ENCODE results near the gene RSF1.
A peak's percentile ranks its signal among the peaks of the same experiment; 100 is the strongest.
"Not testable (repeated sequence)": the region's sequence is repeated elsewhere in the genome, so short reads cannot be mapped to it uniquely, and the experiment has no call there.

The RSF1 gene

DNA sequence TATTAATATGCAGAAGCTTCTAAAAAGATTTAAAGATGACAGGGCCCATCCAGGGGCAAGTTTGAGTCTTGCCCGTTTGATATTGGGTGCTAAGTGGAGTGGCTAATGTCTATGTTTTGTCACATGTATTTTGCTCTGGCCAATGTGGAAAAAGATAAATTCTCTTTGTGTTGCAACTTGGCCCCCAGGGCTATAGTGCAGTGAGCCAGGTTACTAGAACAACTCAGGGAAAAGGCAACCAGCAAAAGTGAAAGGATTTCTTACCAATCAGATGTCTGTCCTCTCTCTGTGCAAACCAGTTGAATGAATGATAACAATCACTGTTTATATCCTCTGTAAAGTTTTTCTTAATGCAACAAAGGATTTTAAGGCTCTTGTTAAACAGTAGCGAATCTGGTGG, 178.3 kb downstream of the RSF1 start:
- peak; percentile 54 to 65 for DNase-seq
- Histone ChIP-seq H3K4me2 (ENCODE audit: low read length) (no peak overlapping the region), H2BK12ac (ENCODE audit: low read length) (no peak overlapping the region), H3K4ac (ENCODE audit: low read depth, low read length) (no peak overlapping the region), H3K4me3 (ENCODE audit: low read depth, low read length) (no peak overlapping the region), H3K4me1 (ENCODE audit: control insufficient read depth in 1 of 2, insufficient read depth in 2 of 2, low read length in 2 of 2) (peaks cover 0 to 3% of the 10 kb centered on the region in 2 experiments), H3K9ac (ENCODE audit: low read length) (no peak overlapping the region), H3K14ac (ENCODE audit: low read length) (no peak overlapping the region), H3K9me3 (ENCODE audit: insufficient read depth, low read depth, low read length) (no peaks in the 10 kb centered on the region), H3K18ac (ENCODE audit: low read length) (no peak overlapping the region), H2BK120ac (ENCODE audit: insufficient read depth, low read length, poor library complexity) (no peak overlapping the region), H4K12ac (ENCODE audit: low read depth, low read length) (no peak overlapping the region), H3K27ac (ENCODE audit: low read depth, low read length) (no peak overlapping the region), H3K23ac (ENCODE audit: low read length) (no peak overlapping the region), H3K79me1 (ENCODE audit: low read length) (peaks cover 9% of the 10 kb centered on the region), H3K27me3 (ENCODE audit: insufficient read depth, low read length) (no peaks in the 10 kb centered on the region), H3K36me3 (ENCODE audit: control insufficient read depth in 1 of 2, insufficient read depth in 2 of 2, low read length in 2 of 2) (no peaks in the 10 kb centered on the region), H4K91ac (ENCODE audit: low read depth, low read length) (no peak overlapping the region), H2AK5ac (ENCODE audit: low read length) (no peak overlapping the region), H2BK5ac (ENCODE audit: low read depth, low read length, poor library complexity) (no peak overlapping the region), H4K8ac (ENCODE audit: low read depth, low read length) (no peak overlapping the region), H3K79me2 (ENCODE audit: control insufficient read depth, insufficient read depth, low read length, poor library complexity) (peaks cover 2% of the 10 kb centered on the region), H2AFZ (ENCODE audit: insufficient read depth, low read length, poor library complexity) (no peak overlapping the region)
- no CpG with 5 or more reads among the region's 2 CpGs for WGBS (ENCODE audit: extremely low coverage, insufficient coverage, insufficient read length)

DNA sequence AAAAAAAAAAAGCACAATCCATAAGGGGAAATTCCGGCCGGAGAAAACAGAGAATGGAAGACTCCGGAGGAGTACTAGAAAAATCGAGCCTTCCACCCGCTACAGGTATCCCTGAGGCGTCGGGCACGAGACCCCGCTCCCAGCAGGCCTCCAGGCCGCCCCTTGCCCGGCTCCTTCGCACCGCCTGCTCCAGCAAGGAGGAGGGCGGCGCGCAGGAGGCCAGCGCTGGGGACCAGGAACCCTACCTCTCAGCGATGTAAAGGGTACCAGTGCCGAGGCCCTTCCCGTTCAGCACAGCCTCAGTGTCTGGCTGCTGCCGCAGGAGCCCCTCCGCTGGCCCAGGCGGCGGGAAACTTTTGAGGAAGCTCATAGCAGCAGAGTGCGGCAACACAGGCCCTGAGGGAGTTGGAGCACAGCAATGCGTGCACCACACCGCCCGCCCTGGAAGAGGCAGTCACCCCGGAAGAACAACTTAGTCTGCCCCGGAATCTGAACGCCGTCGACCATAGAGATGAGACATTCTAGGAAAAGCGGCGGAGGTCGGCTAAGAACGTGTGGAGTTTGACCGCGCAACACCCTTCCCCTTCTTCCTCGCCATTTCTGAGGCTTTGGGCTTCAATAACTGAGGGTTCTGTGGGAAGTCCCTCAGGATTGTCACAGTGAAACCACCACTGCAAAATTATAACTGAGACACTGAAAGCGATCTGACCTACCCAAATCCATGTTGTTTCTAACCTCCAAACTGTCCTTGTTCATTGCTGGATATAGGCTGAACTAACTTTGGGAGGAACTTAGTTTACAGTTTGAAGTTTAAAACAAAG, 183.0 kb downstream of the RSF1 start, which contains the start of gene CLNS1A:
TSS of gene CLNS1A (minus strand) at position 450 of the 821 bp plus-strand sequence. CDS start at position 370, 80 bp downstream.
- Histone ChIP-seq H2BK12ac (ENCODE audit: low read length) (no peak within 1 kb of the TSS), H3K23ac (ENCODE audit: low read length) (no peak within 1 kb of the TSS), H3K79me1 (ENCODE audit: low read length) (peaks cover 9% of the 10 kb centered on the region), H3K4ac (ENCODE audit: low read depth, low read length) (peak within 1 kb of the TSS; percentile 72), H3K4me2 (ENCODE audit: low read length) (peak within 1 kb of the TSS; percentile 94), H3K18ac (ENCODE audit: low read length) (no peak within 1 kb of the TSS), H3K14ac (ENCODE audit: low read length) (peak within 1 kb of the TSS; percentile 84), H3K27me3 (ENCODE audit: insufficient read depth, low read length) (no peaks in the 10 kb centered on the region), H3K9ac (ENCODE audit: low read length) (peak within 1 kb of the TSS; percentile 97), H3K36me3 (ENCODE audit: control insufficient read depth in 1 of 2, insufficient read depth in 2 of 2, low read length in 2 of 2) (peaks cover 1 to 2% of the 10 kb centered on the region in 2 experiments), H3K4me1 (ENCODE audit: control insufficient read depth in 1 of 2, insufficient read depth in 2 of 2, low read length in 2 of 2) (peaks cover 5 to 6% of the 10 kb centered on the region in 2 experiments), H2BK5ac (ENCODE audit: low read depth, low read length, poor library complexity) (peak within 1 kb of the TSS; percentile 66), H3K79me2 (ENCODE audit: control insufficient read depth, insufficient read depth, low read length, poor library complexity) (peaks cover 2% of the 10 kb centered on the region), H3K4me3 (ENCODE audit: low read depth, low read length) (peak within 1 kb of the TSS; percentile 98), H4K12ac (ENCODE audit: low read depth, low read length) (peak within 1 kb of the TSS; percentile 96), H3K27ac (ENCODE audit: low read depth, low read length) (peak within 1 kb of the TSS; percentile 49), H4K8ac (ENCODE audit: low read depth, low read length) (peak within 1 kb of the TSS; percentile 99), H2AK5ac (ENCODE audit: low read length) (peak within 1 kb of the TSS; percentile 66), H2BK120ac (ENCODE audit: insufficient read depth, low read length, poor library complexity) (peak within 1 kb of the TSS; percentile 33), H2AFZ (ENCODE audit: insufficient read depth, low read length, poor library complexity) (peak within 1 kb of the TSS; percentile 81), H3K9me3 (ENCODE audit: insufficient read depth, low read depth, low read length) (peaks cover 1% of the 10 kb centered on the region), H4K91ac (ENCODE audit: low read depth, low read length) (peak within 1 kb of the TSS; percentile 71)
- WGBS (ENCODE audit: extremely low coverage, insufficient coverage, insufficient read length), result no CpG with 5 or more reads among the region's 41 CpGs
- peak; percentile 75 to 84 for DNase-seq

DNA sequence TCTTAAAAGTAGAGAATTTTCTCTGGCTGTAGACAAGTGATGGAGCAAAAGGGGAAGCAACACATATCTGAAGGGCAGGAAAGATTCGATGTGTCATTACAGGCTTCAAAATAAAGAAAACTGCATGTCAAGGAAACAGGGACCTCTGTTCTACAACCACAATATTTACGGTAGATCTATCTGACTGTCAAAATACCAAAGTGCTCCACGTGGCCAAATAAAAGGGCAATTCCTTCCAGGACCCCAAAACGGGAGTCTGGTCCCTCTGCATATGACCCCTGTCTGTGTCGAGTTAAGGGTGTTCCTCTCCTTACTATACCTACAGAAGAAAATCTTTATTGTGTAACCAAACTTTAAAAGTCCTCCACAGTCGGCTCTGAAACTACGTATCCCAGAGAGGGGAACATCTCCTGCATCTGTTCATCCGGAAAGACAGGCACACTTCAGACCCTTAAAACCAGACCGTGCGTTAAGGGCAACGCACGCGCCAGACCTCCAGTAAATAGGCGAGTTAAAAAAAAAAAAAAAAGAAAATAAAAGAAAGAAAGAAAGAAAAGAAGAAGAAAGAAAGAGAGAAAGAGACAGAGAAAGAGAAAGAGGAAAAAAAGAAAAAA, 183.7 kb downstream of the RSF1 start:
- no peak overlapping the region for H2AK5ac ChIP-seq (ENCODE audit: low read length)
- H3K9me3 ChIP-seq (ENCODE audit: insufficient read depth, low read depth, low read length), result peaks cover 1% of the 10 kb centered on the region
- H3K27ac ChIP-seq (ENCODE audit: low read depth, low read length), result no peak overlapping the region
- H3K4me3 ChIP-seq (ENCODE audit: low read depth, low read length), result no peak overlapping the region
- H4K8ac ChIP-seq (ENCODE audit: low read depth, low read length), result no peak overlapping the region
- H2BK120ac ChIP-seq (ENCODE audit: insufficient read depth, low read length, poor library complexity), result no peak overlapping the region
- no peak overlapping the region for H3K23ac ChIP-seq (ENCODE audit: low read length)
- peak overlapping the region; percentile 72 for H3K4ac ChIP-seq (ENCODE audit: low read depth, low read length)
- H3K4me2 ChIP-seq (ENCODE audit: low read length), result peak overlapping the region; percentile 66
- no peak overlapping the region for H2BK12ac ChIP-seq (ENCODE audit: low read length)
- H4K91ac ChIP-seq (ENCODE audit: low read depth, low read length), result no peak overlapping the region
- DNase-seq, result no peak
- no peak overlapping the region for H3K9ac ChIP-seq (ENCODE audit: low read length)
- H3K4me1 ChIP-seq (ENCODE audit: control insufficient read depth in 1 of 2, insufficient read depth in 2 of 2, low read length in 2 of 2), result peaks cover 5 to 6% of the 10 kb centered on the region in 2 experiments
- no peak overlapping the region for H4K12ac ChIP-seq (ENCODE audit: low read depth, low read length)
- H3K18ac ChIP-seq (ENCODE audit: low read length), result no peak overlapping the region
- H3K79me1 ChIP-seq (ENCODE audit: low read length), result peaks cover 9% of the 10 kb centered on the region
- H3K79me2 ChIP-seq (ENCODE audit: control insufficient read depth, insufficient read depth, low read length, poor library complexity), result peaks cover 2% of the 10 kb centered on the region
- no peak overlapping the region for H2AFZ ChIP-seq (ENCODE audit: insufficient read depth, low read length, poor library complexity)
- no peaks in the 10 kb centered on the region for H3K27me3 ChIP-seq (ENCODE audit: insufficient read depth, low read length)
- H2BK5ac ChIP-seq (ENCODE audit: low read depth, low read length, poor library complexity), result no peak overlapping the region
- H3K36me3 ChIP-seq (ENCODE audit: control insufficient read depth in 1 of 2, insufficient read depth in 2 of 2, low read length in 2 of 2), result peaks cover 1 to 2% of the 10 kb centered on the region in 2 experiments
- H3K14ac ChIP-seq (ENCODE audit: low read length), result no peak overlapping the region
- no CpG with 5 or more reads among the region's 14 CpGs for WGBS (ENCODE audit: extremely low coverage, insufficient coverage, insufficient read length)

DNA sequence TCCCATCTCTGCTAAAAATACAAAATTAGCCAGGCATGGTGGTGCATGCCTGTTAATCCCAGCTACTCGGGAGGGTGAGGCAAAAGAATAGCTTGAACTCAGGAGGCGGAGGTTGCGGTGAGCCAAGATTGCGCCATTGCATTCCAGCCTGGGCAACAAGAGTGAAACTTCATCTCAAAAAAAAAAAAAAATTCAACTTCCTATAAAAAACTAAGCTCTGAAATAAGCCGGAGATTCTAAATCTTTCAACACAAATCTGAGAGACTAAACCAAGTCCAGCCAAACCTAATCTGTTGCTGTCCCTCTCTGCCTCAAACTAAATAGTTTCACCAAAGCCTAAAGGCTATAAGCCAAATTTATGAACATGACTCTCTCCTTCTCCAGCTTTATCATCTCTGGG, 186.6 kb downstream of the RSF1 start:
- H3K14ac ChIP-seq (ENCODE audit: low read length); H3K18ac ChIP-seq (ENCODE audit: low read length); H3K9ac ChIP-seq (ENCODE audit: low read length); H3K27me3 ChIP-seq (ENCODE audit: insufficient read depth, low read length); H3K23ac ChIP-seq (ENCODE audit: low read length); H3K4me1 ChIP-seq (ENCODE audit: control insufficient read depth in 1 of 2, insufficient read depth in 2 of 2, low read length in 2 of 2); H2BK5ac ChIP-seq (ENCODE audit: low read depth, low read length, poor library complexity); H3K79me2 ChIP-seq (ENCODE audit: control insufficient read depth, insufficient read depth, low read length, poor library complexity); H4K12ac ChIP-seq (ENCODE audit: low read depth, low read length); H3K9me3 ChIP-seq (ENCODE audit: insufficient read depth, low read depth, low read length); H3K4me2 ChIP-seq (ENCODE audit: low read length); H2AK5ac ChIP-seq (ENCODE audit: low read length); H2BK12ac ChIP-seq (ENCODE audit: low read length); H3K79me1 ChIP-seq (ENCODE audit: low read length); H2BK120ac ChIP-seq (ENCODE audit: insufficient read depth, low read length, poor library complexity); H4K91ac ChIP-seq (ENCODE audit: low read depth, low read length); H2AFZ ChIP-seq (ENCODE audit: insufficient read depth, low read length, poor library complexity); H3K36me3 ChIP-seq (ENCODE audit: control insufficient read depth in 1 of 2, insufficient read depth in 2 of 2, low read length in 2 of 2); H4K8ac ChIP-seq (ENCODE audit: low read depth, low read length); H3K4me3 ChIP-seq (ENCODE audit: low read depth, low read length); H3K27ac ChIP-seq (ENCODE audit: low read depth, low read length); H3K4ac ChIP-seq (ENCODE audit: low read depth, low read length): not testable (repeated sequence)
- DNase-seq, result peak in 1 of 2 donors; percentile 27
- no CpG with 5 or more reads among the region's 5 CpGs for WGBS (ENCODE audit: extremely low coverage, insufficient coverage, insufficient read length)
